ENCODE results near the gene ABO. TPM values are rescaled to one million over a fixed set of nuclear protein-coding genes. Genes with fewer than 3 reads are reported as not detected.
"Not testable (repeated sequence)": the region's sequence is repeated elsewhere in the genome, so short reads cannot be mapped to it uniquely, and the experiment has no call there.

The ABO gene
- total RNA-seq, 1 experiment from 2014 or later, result 0.15 TPM

GRCh38 chr9:133320421-133320881 lies 45.5 kb upstream of the ABO start:
- ATAC-seq (peak; percentile 93), DNase-seq (ENCODE audit: low spot score) (peak; percentile 35)
- ChIA-PET POLR2A (no interaction called here), CTCF (interaction anchor here (0.6 to 2.2 kb wide), 11 partner anchors 9 to 171 kb away, joined by 3 to 46 read pairs (median 4); partner anchors contain the start of gene ABO)
- Mint-ChIP-seq H3K27ac (no peak overlapping the region), H3K4me1 (no peaks in the 10 kb centered on the region), H3K9me3 (peaks cover 26% of the 10 kb centered on the region), H3K27me3 (ENCODE audit: low read depth) (peaks cover 18% of the 10 kb centered on the region), H3K36me3 (peaks cover 12% of the 10 kb centered on the region; the same call in 1 of the 2 replicates), H3K4me3 (no peak overlapping the region)
- TF ChIP-seq RORB (CRISPR knock-in tag; IDR thresholded peaks at IDR 0.05) (no peak), NFATC4 (CRISPR knock-in tag; IDR thresholded peaks at IDR 0.05) (no peak), JUN (CRISPR knock-in tag; IDR thresholded peaks at IDR 0.05) (no peak)

DNA sequence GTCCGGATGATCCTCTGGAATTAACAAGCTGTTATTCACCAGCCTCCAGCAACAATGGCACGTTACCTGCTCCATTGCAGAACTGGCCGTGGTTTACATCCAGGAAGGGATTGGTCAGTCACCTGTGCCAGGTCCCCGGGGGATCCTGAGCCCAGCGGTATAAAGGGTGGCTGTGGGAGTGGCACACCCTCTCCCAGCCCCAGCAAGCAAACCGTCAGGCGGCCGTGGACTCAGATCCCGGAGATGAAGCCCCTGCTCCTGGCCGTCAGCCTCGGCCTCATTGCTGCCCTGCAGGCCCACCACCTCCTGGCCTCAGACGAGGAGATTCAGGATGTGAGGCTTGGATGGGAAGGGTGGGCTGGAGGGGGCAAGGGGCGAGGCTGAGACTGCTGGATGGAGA lies 42.5 kb upstream of the ABO start:
- H3K4me3 Mint-ChIP-seq; H3K36me3 Mint-ChIP-seq; CTCF ChIA-PET; H3K4me1 Mint-ChIP-seq; H3K27ac Mint-ChIP-seq; H3K27me3 Mint-ChIP-seq (ENCODE audit: low read depth); H3K9me3 Mint-ChIP-seq; POLR2A ChIA-PET; DNase-seq (ENCODE audit: low spot score); ATAC-seq: not testable (repeated sequence)

DNA sequence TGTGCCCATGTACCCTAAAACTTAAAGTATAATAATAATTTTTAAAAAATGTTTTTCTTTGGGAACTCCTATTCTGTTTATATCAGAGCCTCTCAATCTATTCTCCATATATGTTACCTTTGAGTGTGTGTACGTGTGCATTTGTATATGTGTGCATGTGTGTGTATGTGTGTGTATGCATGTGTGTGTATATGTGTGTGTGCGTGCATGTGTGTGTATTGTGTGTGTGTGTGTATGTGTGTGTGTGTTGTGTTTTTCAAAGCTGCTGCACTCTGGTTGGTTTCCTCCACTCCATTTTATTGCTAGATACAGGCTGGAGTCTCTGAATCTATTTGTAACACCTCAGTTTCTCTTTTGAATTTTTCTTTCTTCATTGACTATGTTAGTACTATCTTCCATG lies 41.0 kb upstream of the ABO start:
- no peaks in the 10 kb centered on the region for H3K4me1 Mint-ChIP-seq
- CTCF ChIA-PET, result no interaction called here
- no peak for ATAC-seq

DNA sequence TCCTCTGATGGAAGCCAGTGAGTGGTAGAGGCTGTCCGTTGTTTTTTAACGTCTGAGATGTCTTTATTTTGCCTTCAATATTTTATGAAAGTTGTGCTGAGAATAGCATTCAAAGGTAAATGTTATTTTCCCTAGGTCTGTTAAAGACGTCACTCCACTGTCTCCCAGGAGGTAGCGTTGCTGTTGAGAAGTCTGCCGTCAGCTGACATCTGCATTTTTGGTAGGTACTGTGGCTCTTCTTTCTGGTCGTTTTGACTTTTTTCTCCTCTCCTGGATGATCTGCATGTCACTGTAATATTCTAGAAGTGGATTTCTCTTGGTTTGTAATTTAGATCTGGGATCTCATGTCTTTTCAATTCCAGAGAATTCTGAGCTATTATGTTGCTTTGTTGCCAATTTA lies 34.6 kb upstream of the ABO start:
- no peak overlapping the region for H3K4me3 Mint-ChIP-seq
- no peak for ATAC-seq
- H3K36me3 Mint-ChIP-seq, result peaks cover 8% of the 10 kb centered on the region
- ChIA-PET POLR2A (no interaction called here), CTCF (interaction anchor here (0.7 to 0.9 kb wide), 2 partner anchors 122 to 687 kb away, joined by 3 read pairs; no protein-coding TSS in a partner anchor)
- H3K27me3 Mint-ChIP-seq (ENCODE audit: low read depth), result peaks cover 15% of the 10 kb centered on the region
- TF ChIP-seq ZNF317 (CRISPR knock-in tag; IDR thresholded peaks at IDR 0.05; ENCODE audit: borderline replicate concordance, low read depth) (peak; percentile 88), ATF1 (CRISPR knock-in tag; IDR thresholded peaks at IDR 0.05) (no peak), FOXP4 (CRISPR knock-in tag; IDR thresholded peaks at IDR 0.05) (no peak)
- H3K27ac Mint-ChIP-seq, result no peak overlapping the region
- peaks cover 14% of the 10 kb centered on the region for H3K9me3 Mint-ChIP-seq
- no peaks in the 10 kb centered on the region for H3K4me1 Mint-ChIP-seq
- DNase-seq (ENCODE audit: low spot score), result no peak

More for the DNA sequence above, 41.0 kb upstream of the ABO start:
- no peak for DNase-seq (ENCODE audit: low spot score)
- H3K36me3 Mint-ChIP-seq, result no peaks in the 10 kb centered on the region
- peaks cover 7% of the 10 kb centered on the region; the same call in 1 of the 2 replicates for H3K9me3 Mint-ChIP-seq
- 0 out of 2 replicates have a peak, but pooled peaks cover 2% of the 10 kb centered on the region for H3K27me3 Mint-ChIP-seq (ENCODE audit: low read depth)
- no peak for TF ChIP-seq GTF2I (CRISPR knock-in tag; conservative IDR thresholded peaks at IDR 0.05)
- H3K27ac Mint-ChIP-seq, result no peak overlapping the region
- POLR2A ChIA-PET, result no interaction called here
- no peak overlapping the region for H3K4me3 Mint-ChIP-seq

DNA sequence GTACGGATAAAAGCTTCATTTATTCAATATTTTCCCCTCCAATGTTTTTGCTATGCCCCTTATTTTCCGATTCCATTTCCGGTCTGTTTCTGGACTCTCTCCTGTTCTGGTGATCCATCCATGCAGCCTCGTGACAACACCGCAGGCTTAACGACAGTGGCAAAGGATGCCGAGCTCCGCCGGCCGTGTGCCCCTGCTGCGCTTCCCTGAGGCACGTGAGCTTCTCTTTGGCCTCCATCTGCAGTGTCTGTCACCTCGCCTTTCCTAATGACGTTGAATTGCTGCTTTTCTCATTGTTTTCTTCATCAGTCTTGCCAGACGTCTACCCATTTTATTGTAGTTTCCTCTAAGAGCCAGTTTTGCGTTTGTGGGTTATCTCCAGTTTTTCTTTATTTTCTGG lies 32.3 kb upstream of the ABO start:
- ATAC-seq (no peak), DNase-seq (ENCODE audit: low spot score) (no peak)
- no peak overlapping the region for H3K4me3 Mint-ChIP-seq
- no peaks in the 10 kb centered on the region for H3K4me1 Mint-ChIP-seq
- H3K9me3 Mint-ChIP-seq, result peaks cover 14% of the 10 kb centered on the region
- POLR2A ChIA-PET, result no interaction called here
- no peak overlapping the region for H3K27ac Mint-ChIP-seq
- peaks cover 15% of the 10 kb centered on the region for H3K27me3 Mint-ChIP-seq (ENCODE audit: low read depth)
- CTCF ChIA-PET, result interaction anchor here (0.9 to 1.5 kb wide), 3 partner anchors 13 to 121 kb away, joined by 3 to 7 read pairs (median 6); no protein-coding TSS in a partner anchor
- H3K36me3 Mint-ChIP-seq, result peaks cover 8% of the 10 kb centered on the region
- TF ChIP-seq CTCF (IDR thresholded peaks at IDR 0.05) (no peak), PREB (CRISPR knock-in tag; IDR thresholded peaks at IDR 0.05; ENCODE audit: borderline replicate concordance) (no peak), SOX15 (CRISPR knock-in tag; IDR thresholded peaks at IDR 0.05) (no peak), GABPB1 (CRISPR knock-in tag; IDR thresholded peaks at IDR 0.05) (no peak), HMGA2 (CRISPR knock-in tag; IDR thresholded peaks at IDR 0.05) (no peak), ETV6 (CRISPR knock-in tag; IDR thresholded peaks at IDR 0.05) (no peak), EMX1 (CRISPR knock-in tag; IDR thresholded peaks at IDR 0.05) (no peak)
- TF ChIP-seq, protein P1, sequence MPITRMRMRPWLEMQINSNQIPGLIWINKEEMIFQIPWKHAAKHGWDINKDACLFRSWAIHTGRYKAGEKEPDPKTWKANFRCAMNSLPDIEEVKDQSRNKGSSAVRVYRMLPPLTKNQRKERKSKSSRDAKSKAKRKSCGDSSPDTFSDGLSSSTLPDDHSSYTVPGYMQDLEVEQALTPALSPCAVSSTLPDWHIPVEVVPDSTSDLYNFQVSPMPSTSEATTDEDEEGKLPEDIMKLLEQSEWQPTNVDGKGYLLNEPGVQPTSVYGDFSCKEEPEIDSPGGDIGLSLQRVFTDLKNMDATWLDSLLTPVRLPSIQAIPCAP (CRISPR knock-in tag; IDR thresholded peaks at IDR 0.05), result no peak
- TF ChIP-seq, protein P2, sequence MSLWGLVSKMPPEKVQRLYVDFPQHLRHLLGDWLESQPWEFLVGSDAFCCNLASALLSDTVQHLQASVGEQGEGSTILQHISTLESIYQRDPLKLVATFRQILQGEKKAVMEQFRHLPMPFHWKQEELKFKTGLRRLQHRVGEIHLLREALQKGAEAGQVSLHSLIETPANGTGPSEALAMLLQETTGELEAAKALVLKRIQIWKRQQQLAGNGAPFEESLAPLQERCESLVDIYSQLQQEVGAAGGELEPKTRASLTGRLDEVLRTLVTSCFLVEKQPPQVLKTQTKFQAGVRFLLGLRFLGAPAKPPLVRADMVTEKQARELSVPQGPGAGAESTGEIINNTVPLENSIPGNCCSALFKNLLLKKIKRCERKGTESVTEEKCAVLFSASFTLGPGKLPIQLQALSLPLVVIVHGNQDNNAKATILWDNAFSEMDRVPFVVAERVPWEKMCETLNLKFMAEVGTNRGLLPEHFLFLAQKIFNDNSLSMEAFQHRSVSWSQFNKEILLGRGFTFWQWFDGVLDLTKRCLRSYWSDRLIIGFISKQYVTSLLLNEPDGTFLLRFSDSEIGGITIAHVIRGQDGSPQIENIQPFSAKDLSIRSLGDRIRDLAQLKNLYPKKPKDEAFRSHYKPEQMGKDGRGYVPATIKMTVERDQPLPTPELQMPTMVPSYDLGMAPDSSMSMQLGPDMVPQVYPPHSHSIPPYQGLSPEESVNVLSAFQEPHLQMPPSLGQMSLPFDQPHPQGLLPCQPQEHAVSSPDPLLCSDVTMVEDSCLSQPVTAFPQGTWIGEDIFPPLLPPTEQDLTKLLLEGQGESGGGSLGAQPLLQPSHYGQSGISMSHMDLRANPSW (CRISPR knock-in tag; conservative IDR thresholded peaks at IDR 0.05; ENCODE audit: low read depth), result no peak
- TF ChIP-seq, protein P3, sequence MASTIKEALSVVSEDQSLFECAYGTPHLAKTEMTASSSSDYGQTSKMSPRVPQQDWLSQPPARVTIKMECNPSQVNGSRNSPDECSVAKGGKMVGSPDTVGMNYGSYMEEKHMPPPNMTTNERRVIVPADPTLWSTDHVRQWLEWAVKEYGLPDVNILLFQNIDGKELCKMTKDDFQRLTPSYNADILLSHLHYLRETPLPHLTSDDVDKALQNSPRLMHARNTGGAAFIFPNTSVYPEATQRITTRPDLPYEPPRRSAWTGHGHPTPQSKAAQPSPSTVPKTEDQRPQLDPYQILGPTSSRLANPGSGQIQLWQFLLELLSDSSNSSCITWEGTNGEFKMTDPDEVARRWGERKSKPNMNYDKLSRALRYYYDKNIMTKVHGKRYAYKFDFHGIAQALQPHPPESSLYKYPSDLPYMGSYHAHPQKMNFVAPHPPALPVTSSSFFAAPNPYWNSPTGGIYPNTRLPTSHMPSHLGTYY (CRISPR knock-in tag; IDR thresholded peaks at IDR 0.05), result no peak

All from WTC11 (cell line).